ENCODE results near the gene MEG3.

GRCh38 chr14:100851946-100852620 lies 26.2 kb downstream of the MEG3 start:
- TF ChIP-seq CTCF (IDR thresholded peaks at IDR 0.05; ENCODE audit: extremely low read depth in 1 of 2, insufficient read depth in 1 of 2, low read depth in 1 of 2, low read length in 2 of 2) (no peak), EZH2 (IDR thresholded peaks at IDR 0.05; ENCODE audit: borderline replicate concordance, low read depth, low read length, severe bottlenecking) (no peak)
